GM12878 (cell line): Measurements from ENCODE around the gene CFDP1. TPM values are rescaled to one million over a fixed set of nuclear protein-coding genes. Genes with fewer than 3 reads are reported as not detected.

Experiments used
- ATAC-seq: fragments of 200-7000 bp; cut with Tn5 transposase; 3 replicates; pipeline ENCODE4 v1.9.1; 2020; ENCODE audit warnings: mild to moderate bottlenecking, moderate library complexity
- BruUV-seq: library from RNA; stranded (reverse); fragments of 400-500 nt; replicated peaks from 2 replicates; lab custom pipeline; 2021; lab: Mats Ljungman, UMichigan
- CTCF ChIA-PET: fragments of 300-600 bp; sonication (Branson Sonifier 250); formaldehyde crosslinking; extraction: SDS; loops from one replicate; lab custom pipeline; 2021; ENCODE audit warnings: inconsistent platforms; lab: Yijun Ruan, JAX
- POLR2A ChIA-PET: fragments of 350-600 bp; formaldehyde crosslinking; extraction: SDS; loops from one replicate; lab custom pipeline; 2021; ENCODE audit warnings: inconsistent platforms; lab: Charles Lee
- RAD21 ChIA-PET: fragments of 300-600 bp; sonication (Branson Sonifier 250); formaldehyde crosslinking; loops from one replicate; lab custom pipeline; 2023; ENCODE audit warnings: antibody characterized with exemption; ENCODE audit not compliant: unreplicated experiment; lab: Charles Lee
- SMC1A ChIA-PET: fragments of 300-600 bp; sonication (Branson Sonifier 250); formaldehyde crosslinking; loops from one replicate; lab custom pipeline; 2023; ENCODE audit not compliant: unreplicated experiment, uncharacterized antibody; lab: Charles Lee
- DNase-seq: peaks from one replicate; pipeline ENCODE4 v3.0.0-alpha.2; 2011; ENCODE audit warnings: low read depth, low spot score
- FAIRE-seq: peaks from 3 replicates; lab custom pipeline; 2011; peaks lifted over from hg19 to GRCh38; lab: Jason Lieb, UNC
- H2AFZ ChIP-seq: 2 replicates; pipeline ENCODE4 v1.6.0; 2011; ENCODE audit warnings: low read depth, low read length, control low read depth; ENCODE audit not compliant: control insufficient read depth
- H3K27ac ChIP-seq: 2 replicates; pipeline ENCODE4 v1.5.1; 2011; ENCODE audit warnings: control low read depth; ENCODE audit not compliant: control insufficient read depth, insufficient read depth
- H3K27me3 ChIP-seq, 2 experiments: replicated peaks in 1 of 2; 2 replicates each; pipeline versions ENCODE4 v1.6.0 to v1.6.1; 2011; ENCODE audit warnings: low read length in 1 of 2; ENCODE audit not compliant: control insufficient read depth in 2 of 2, insufficient read depth in 2 of 2
- H3K36me3 ChIP-seq, 2 experiments: 2 replicates each; pipeline ENCODE4 v1.5.1; 2011; ENCODE audit warnings: low read length in 1 of 2; ENCODE audit not compliant: control insufficient read depth in 2 of 2, insufficient read depth in 2 of 2
- H3K4me1 ChIP-seq: 2 replicates; pipeline ENCODE4 v1.6.1; 2011; ENCODE audit warnings: mild to moderate bottlenecking, low read length, moderate library complexity, mixed read lengths; ENCODE audit not compliant: control insufficient read depth, insufficient read depth
- H3K4me2 ChIP-seq: 2 replicates; pipeline ENCODE4 v1.6.0; 2011; ENCODE audit warnings: control low read depth; ENCODE audit not compliant: control insufficient read depth, insufficient read depth
- H3K4me3 ChIP-seq: fragments of 200-600 bp; sonication (generic); 2 replicates; pipeline ENCODE4 v1.5.1; 2016
- H3K79me2 ChIP-seq: 2 replicates; pipeline ENCODE4 v1.6.0; 2011; ENCODE audit warnings: low read length; ENCODE audit not compliant: control insufficient read depth, insufficient read depth
- H3K9ac ChIP-seq: 2 replicates; pipeline ENCODE4 v1.8.0; 2011; ENCODE audit warnings: low read length, control low read depth, mixed read lengths; ENCODE audit not compliant: control insufficient read depth, insufficient read depth
- H3K9me3 ChIP-seq: replicated peaks from 3 replicates; pipeline ENCODE4 v1.5.1; 2011; ENCODE audit warnings: mild to moderate bottlenecking, low read length; ENCODE audit not compliant: control insufficient read depth, insufficient read depth
- H4K20me1 ChIP-seq: 2 replicates; pipeline ENCODE4 v1.6.0; 2011; ENCODE audit not compliant: control insufficient read depth, insufficient read depth
- ATF7 ChIP-seq: fragments of 450-650 bp; IDR thresholded peaks from 2 replicates; pipeline ENCODE4 v1.6.1; 2016; ENCODE audit warnings: low read depth, mild to moderate bottlenecking
- BMI1 ChIP-seq: fragments of 450-650 bp; IDR thresholded peaks from 2 replicates; pipeline ENCODE4 v1.6.1; 2016; ENCODE audit warnings: mild to moderate bottlenecking, moderate library complexity, borderline replicate concordance
- DPF2 ChIP-seq: fragments of 450-650 bp; IDR thresholded peaks from 2 replicates; pipeline ENCODE4 v1.6.1; 2017; ENCODE audit warnings: mild to moderate bottlenecking
- EED ChIP-seq: sonication (generic); IDR thresholded peaks from 2 replicates; pipeline ENCODE4 v1.6.1; 2016; ENCODE audit warnings: antibody characterized with exemption, low read depth
- EGR1 ChIP-seq, 2 experiments: IDR thresholded peaks; 1 replicate in 1 of 2; 2 replicates in 1 of 2; pipeline ENCODE4 v1.6.1; 2011 to 2012; ENCODE audit warnings: low read depth in 2 of 2, low read length in 2 of 2, borderline replicate concordance in 1 of 2, mild to moderate bottlenecking in 1 of 2, moderate library complexity in 1 of 2
- GATAD2B ChIP-seq: fragments of 450-650 bp; conservative IDR thresholded peaks from 2 replicates; pipeline ENCODE4 v1.6.1; 2017; ENCODE audit warnings: low read depth, mild to moderate bottlenecking, moderate library complexity
- HCFC1 ChIP-seq: fragments of 150-350 bp; IDR thresholded peaks from 2 replicates; pipeline ENCODE4 v1.6.1; 2014; ENCODE audit warnings: low read length
- NR2F1 ChIP-seq: fragments of 450-650 bp; conservative IDR thresholded peaks from 2 replicates; pipeline ENCODE4 v1.6.1; 2017; ENCODE audit warnings: mild to moderate bottlenecking
- SIN3A ChIP-seq: IDR thresholded peaks from 2 replicates; pipeline ENCODE4 v1.6.1; 2012; ENCODE audit warnings: low read depth, low read length, improper control_type of control experiment
- SPI1 ChIP-seq: IDR thresholded peaks from 2 replicates; pipeline ENCODE4 v1.6.1; 2011; ENCODE audit warnings: low read depth, mild to moderate bottlenecking, low read length, moderate library complexity, borderline replicate concordance; ENCODE audit not compliant: insufficient read depth
- ZNF24 ChIP-seq: fragments of 450-650 bp; IDR thresholded peaks from 2 replicates; pipeline ENCODE4 v1.6.1; 2017; ENCODE audit warnings: antibody characterized with exemption, mild to moderate bottlenecking
- ZSCAN29 ChIP-seq: fragments of 450-650 bp; IDR thresholded peaks from 2 replicates; pipeline ENCODE4 v1.6.1; 2017; ENCODE audit warnings: mild to moderate bottlenecking, moderate library complexity
- WGBS: methylation state at CpG from one replicate; pipeline ENCODE4 v1.1.6; 2016; ENCODE audit warnings: low lambda C conversion rate; ENCODE audit not compliant: insufficient replicate concordance, insufficient coverage; ENCODE audit errors: missing lambda C conversion rate; 5-methylcytosine and 5-hydroxymethylcytosine counted together
- in situ Hi-C: fragments of 300-500 bp; cut with MboI; formaldehyde crosslinking; loops from 9 replicates; pipeline ENCODE4 v1.14.3; 2018; ENCODE audit warnings: mixed read lengths
- intact Hi-C: fragments of 100-400 bp; cut with micrococcal nuclease; formaldehyde crosslinking; loops from one replicate; pipeline ENCODE4 v1.14.2; 2022; ENCODE audit not compliant: unreplicated experiment
- polyA plus RNA-seq, 11 experiments: library from polyadenylated mRNA; depleted of rRNA in 4 of 11; unstranded in 6 of 11; stranded (reverse) in 5 of 11; fragments of >200 nt; fragmentation: Nextera tagmentation in 4 of 11; fragmentation: Illumina TruSeq in 1 of 11; extraction: Ambion mirVana in 4 of 11; extraction: Trizol in 1 of 11; gene quantifications; 1 replicate in 1 of 11; 2 replicates in 10 of 11; pipeline versions ENCODE4 v1.2.1 to v1.2.3, GENCODE V29; 2011 to 2016; ENCODE audit warnings: inconsistent platforms in 2 of 11, missing spikeins in 2 of 11, low read depth in 1 of 11
- total RNA-seq, 4 experiments: library from RNA; depleted of rRNA in 3 of 4; stranded (reverse); fragments of >200 nt in 3 of 4; fragmentation: Illumina TruSeq in 1 of 4; extraction: Trizol in 1 of 4; gene quantifications; 2 replicates each; pipeline versions ENCODE4 v1.2.1 to v1.2.3, GENCODE V29; 2013 to 2021
- TF ChIP-seq, protein P1 (sequence below): IDR thresholded peaks from 2 replicates; pipeline ENCODE4 v1.6.1; 2012; ENCODE audit warnings: mild to moderate bottlenecking, low read depth, low read length
- TF ChIP-seq, protein P2 (sequence below): fragments of 450-650 bp; IDR thresholded peaks from 2 replicates; pipeline ENCODE4 v1.6.1; 2017; ENCODE audit warnings: low read depth, mild to moderate bottlenecking, moderate library complexity

CFDP1 gene
- total and polyA plus RNA-seq, 10 of the 15 experiments (the other 5 are each of a cell fraction or from before 2014, with no cell fraction given): 22.3 to 64.8 (median 36.7) TPM

- intact Hi-C loops (no loop called here), in situ Hi-C loops (no loop called here)
- Histone ChIP-seq H3K27ac (no peak overlapping the region), H3K27me3 (no peaks in the 10 kb centered on the region), H3K4me3 (no peak overlapping the region), H3K9me3 (no peaks in the 10 kb centered on the region; the same call in 2 of the 3 replicates), H2AFZ (no peak overlapping the region), H4K20me1 (no peaks in the 10 kb centered on the region), H3K36me3 (no peaks in the 10 kb centered on the region), H3K79me2 (no peaks in the 10 kb centered on the region), H3K4me1 (peaks cover 10% of the 10 kb centered on the region), H3K9ac (no peak overlapping the region), H3K4me2 (no peak overlapping the region)
- POLR2A ChIA-PET: interaction anchor here (0.6 to 1.2 kb wide), 2 partner anchors 31 to 192 kb away, joined by 3 read pairs; no protein-coding TSS in a partner anchor
- WGBS: 87% methylated on average over 7 of the region's 7 CpGs
- ATAC-seq (peak; percentile 15; the same call in 2 of the 3 replicates), DNase-seq (no peak), FAIRE-seq (no peak)
- RAD21 ChIA-PET: interaction anchor here (2.1 kb wide), 1 partner anchor 92 kb away, joined by 5 read pairs; no protein-coding TSS in a partner anchor
- TF ChIP-seq HCFC1 (no peak), EGR1 (IDR thresholded peaks at IDR 0.05; ENCODE audit: borderline replicate concordance in 1 of 2, low read depth in 2 of 2, low read length in 2 of 2) (no peak), BMI1 (no peak), SPI1 (no peak), ZSCAN29 (no peak), NR2F1 (no peak), DPF2 (no peak), GATAD2B (no peak), EED (no peak), ATF7 (no peak), SIN3A (no peak), ZNF24 (no peak)
- TF ChIP-seq, protein P1, sequence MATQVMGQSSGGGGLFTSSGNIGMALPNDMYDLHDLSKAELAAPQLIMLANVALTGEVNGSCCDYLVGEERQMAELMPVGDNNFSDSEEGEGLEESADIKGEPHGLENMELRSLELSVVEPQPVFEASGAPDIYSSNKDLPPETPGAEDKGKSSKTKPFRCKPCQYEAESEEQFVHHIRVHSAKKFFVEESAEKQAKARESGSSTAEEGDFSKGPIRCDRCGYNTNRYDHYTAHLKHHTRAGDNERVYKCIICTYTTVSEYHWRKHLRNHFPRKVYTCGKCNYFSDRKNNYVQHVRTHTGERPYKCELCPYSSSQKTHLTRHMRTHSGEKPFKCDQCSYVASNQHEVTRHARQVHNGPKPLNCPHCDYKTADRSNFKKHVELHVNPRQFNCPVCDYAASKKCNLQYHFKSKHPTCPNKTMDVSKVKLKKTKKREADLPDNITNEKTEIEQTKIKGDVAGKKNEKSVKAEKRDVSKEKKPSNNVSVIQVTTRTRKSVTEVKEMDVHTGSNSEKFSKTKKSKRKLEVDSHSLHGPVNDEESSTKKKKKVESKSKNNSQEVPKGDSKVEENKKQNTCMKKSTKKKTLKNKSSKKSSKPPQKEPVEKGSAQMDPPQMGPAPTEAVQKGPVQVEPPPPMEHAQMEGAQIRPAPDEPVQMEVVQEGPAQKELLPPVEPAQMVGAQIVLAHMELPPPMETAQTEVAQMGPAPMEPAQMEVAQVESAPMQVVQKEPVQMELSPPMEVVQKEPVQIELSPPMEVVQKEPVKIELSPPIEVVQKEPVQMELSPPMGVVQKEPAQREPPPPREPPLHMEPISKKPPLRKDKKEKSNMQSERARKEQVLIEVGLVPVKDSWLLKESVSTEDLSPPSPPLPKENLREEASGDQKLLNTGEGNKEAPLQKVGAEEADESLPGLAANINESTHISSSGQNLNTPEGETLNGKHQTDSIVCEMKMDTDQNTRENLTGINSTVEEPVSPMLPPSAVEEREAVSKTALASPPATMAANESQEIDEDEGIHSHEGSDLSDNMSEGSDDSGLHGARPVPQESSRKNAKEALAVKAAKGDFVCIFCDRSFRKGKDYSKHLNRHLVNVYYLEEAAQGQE: no peak
- TF ChIP-seq, protein P2, sequence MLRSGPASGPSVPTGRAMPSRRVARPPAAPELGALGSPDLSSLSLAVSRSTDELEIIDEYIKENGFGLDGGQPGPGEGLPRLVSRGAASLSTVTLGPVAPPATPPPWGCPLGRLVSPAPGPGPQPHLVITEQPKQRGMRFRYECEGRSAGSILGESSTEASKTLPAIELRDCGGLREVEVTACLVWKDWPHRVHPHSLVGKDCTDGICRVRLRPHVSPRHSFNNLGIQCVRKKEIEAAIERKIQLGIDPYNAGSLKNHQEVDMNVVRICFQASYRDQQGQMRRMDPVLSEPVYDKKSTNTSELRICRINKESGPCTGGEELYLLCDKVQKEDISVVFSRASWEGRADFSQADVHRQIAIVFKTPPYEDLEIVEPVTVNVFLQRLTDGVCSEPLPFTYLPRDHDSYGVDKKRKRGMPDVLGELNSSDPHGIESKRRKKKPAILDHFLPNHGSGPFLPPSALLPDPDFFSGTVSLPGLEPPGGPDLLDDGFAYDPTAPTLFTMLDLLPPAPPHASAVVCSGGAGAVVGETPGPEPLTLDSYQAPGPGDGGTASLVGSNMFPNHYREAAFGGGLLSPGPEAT: no peak
- CTCF ChIA-PET: interaction anchor here (1.3 kb wide), 1 partner anchor 54 kb away, joined by 3 read pairs; no protein-coding TSS in a partner anchor
- SMC1A ChIA-PET: no interaction called here
- no TSS peak for BruUV-seq
Measured at GRCh38 chr16:75288181-75288580, 145.1 kb downstream of the CFDP1 start.
